Articular chondrocyte of knee joint (primary cell): ENCODE measurements around the gene ZNF414. TPM values are rescaled to one million over a fixed set of nuclear protein-coding genes. Genes with fewer than 3 reads are reported as not detected.

Experiments used
- total RNA-seq: library from RNA; depleted of rRNA; stranded (reverse); fragments of >200 nt; gene quantifications from 2 replicates; pipeline ENCODE4 v1.2.3, GENCODE V29; 2012

Gene ZNF414
- 3.7 and 6.4 TPM in 2 replicates for total RNA-seq

GRCh38 chr19:8513687-8514504 lies at the start of gene ZNF414:
ZNF414 (minus strand) TSS chr19:8514167; CDS start chr19:8514046, 121 bp downstream.

Other genes with a start within 250 kb of the ZNF414 start
- 18.6 and 25.6 TPM in 2 replicates for gene CD320, start 205.8 kb downstream of the ZNF414 start, total RNA-seq
- gene NDUFA7, start 192.8 kb downstream of the ZNF414 start, total RNA-seq: 14.9 and 18.0 TPM in 2 replicates
- 99.4 and 123 TPM in 2 replicates for gene RPS28, start 192.7 kb downstream of the ZNF414 start, total RNA-seq
- gene KANK3, start 170.9 kb downstream of the ZNF414 start, total RNA-seq: 0.11 and 0.26 TPM in 2 replicates
- gene ANGPTL4, start 150.0 kb downstream of the ZNF414 start, total RNA-seq: 10.3 and 15.3 TPM in 2 replicates
- gene RAB11B, start 123.8 kb downstream of the ZNF414 start, total RNA-seq: 18.0 and 20.3 TPM in 2 replicates
- 45.9 and 46.8 TPM in 2 replicates for gene MARCHF2, start 100.9 kb downstream of the ZNF414 start, total RNA-seq
- 48.4 and 51.6 TPM in 2 replicates for gene HNRNPM, start 69.2 kb downstream of the ZNF414 start, total RNA-seq
- gene PRAM1, start 11.5 kb downstream of the ZNF414 start, total RNA-seq: under 0.01 TPM in 1 of 2 replicates, not detected in the other
- 0.22 and 0.26 TPM in 2 replicates for gene MYO1F, start 63.3 kb upstream of the ZNF414 start, total RNA-seq
- gene ADAMTS10, start 96.5 kb upstream of the ZNF414 start, total RNA-seq: 21.4 and 27.2 TPM in 2 replicates
- gene NFILZ, start 116.5 kb upstream of the ZNF414 start, total RNA-seq: not detected in 2 replicates
- gene ACTL9, start 184.6 kb upstream of the ZNF414 start, total RNA-seq: not detected in 2 replicates
- gene OR2Z1, start 207.5 kb upstream of the ZNF414 start, total RNA-seq: not detected in 2 replicates